22Rv1 (cell line): ENCODE results near the gene RPP40.

Source experiments
- H3K27ac ChIP-seq: fragments of 450-650 bp; 2 replicates; pipeline ENCODE4 v1.5.1; 2017
- CTCF ChIP-seq: fragments of 450-650 bp; IDR thresholded peaks from 2 replicates; pipeline ENCODE4 v1.5.1; 2017; ENCODE audit warnings: mild to moderate bottlenecking
- ZFX ChIP-seq: fragments of 450-650 bp; IDR thresholded peaks from 2 replicates; pipeline ENCODE4 v1.6.1; 2017; ENCODE audit warnings: antibody characterized with exemption, borderline replicate concordance

The RPP40 gene

GRCh38 chr6:4999586-4999985 is 4.3 kb downstream of the RPP40 start:
- H3K27ac ChIP-seq = no peak overlapping the region
- TF ChIP-seq ZFX = no peak
- TF ChIP-seq CTCF = no peak

GRCh38 chr6:4997862-4998261 is 6.0 kb downstream of the RPP40 start:
- TF ChIP-seq ZFX = no peak
- no peak for TF ChIP-seq CTCF
- no peak overlapping the region for H3K27ac ChIP-seq

GRCh38 chr6:4994741-4995140 is 9.1 kb downstream of the RPP40 start:
- no peak overlapping the region for H3K27ac ChIP-seq
- no peak for TF ChIP-seq CTCF
- no peak for TF ChIP-seq ZFX

GRCh38 chr6:4987432-4987831 is 16.4 kb downstream of the RPP40 start:
- TF ChIP-seq ZFX (no peak), CTCF (no peak)

GRCh38 chr6:4986999-4987398 is 16.8 kb downstream of the RPP40 start:
- no peak overlapping the region for H3K27ac ChIP-seq
- no peak for TF ChIP-seq ZFX
- TF ChIP-seq CTCF = no peak

More at GRCh38 chr6:4987432-4987831, 16.4 kb downstream of the RPP40 start:
- no peak overlapping the region for H3K27ac ChIP-seq

GRCh38 chr6:4983322-4983721 is 20.5 kb downstream of the RPP40 start:
- TF ChIP-seq ZFX (no peak), CTCF (no peak)
- H3K27ac ChIP-seq = no peak overlapping the region

GRCh38 chr6:4981761-4982160 is 22.1 kb downstream of the RPP40 start:
- H3K27ac ChIP-seq = no peak overlapping the region
- TF ChIP-seq CTCF (no peak), ZFX (no peak)
